GM23338 (cell line): ENCODE measurements around the gene NXN. TPM values are rescaled to one million over a fixed set of nuclear protein-coding genes. Genes with fewer than 3 reads are reported as not detected.

Experiments used
- ATAC-seq: fragments of 200-7000 bp; cut with Tn5 transposase; 3 replicates; pipeline ENCODE4 v1.9.1; 2020
- DNase-seq: peaks from one replicate; pipeline ENCODE4 v3.0.0-alpha.2; 2015; ENCODE audit warnings: low spot score
- H2AFZ ChIP-seq: fragments of 200-600 bp; sonication (generic); 2 replicates; pipeline ENCODE4 v1.8.0; 2016; ENCODE audit warnings: antibody characterized with exemption, mild to moderate bottlenecking, moderate library complexity
- H3F3A ChIP-seq: fragments of 200-600 bp; sonication (generic); replicated peaks from 2 replicates; pipeline ENCODE4 v1.8.0; 2017; ENCODE audit warnings: antibody characterized with exemption, mixed run types, low read depth
- H3K27ac ChIP-seq: fragments of 200-600 bp; sonication (generic); 2 replicates; pipeline ENCODE4 v1.6.1; 2016; ENCODE audit warnings: low read depth
- H3K27me3 ChIP-seq: fragments of 200-600 bp; sonication (generic); 2 replicates; pipeline ENCODE4 v1.8.0; 2016; ENCODE audit warnings: mild to moderate bottlenecking, mixed run types, moderate library complexity; ENCODE audit not compliant: insufficient read depth
- H3K36me3 ChIP-seq: fragments of 200-600 bp; sonication (generic); 2 replicates; pipeline ENCODE4 v1.8.0; 2016; ENCODE audit warnings: mild to moderate bottlenecking; ENCODE audit not compliant: insufficient read depth
- H3K4me1 ChIP-seq: fragments of 200-600 bp; sonication (generic); 2 replicates; pipeline ENCODE4 v1.8.0; 2016; ENCODE audit warnings: mild to moderate bottlenecking, moderate library complexity; ENCODE audit not compliant: insufficient read depth
- H3K4me2 ChIP-seq: fragments of 200-600 bp; sonication (generic); 2 replicates; pipeline ENCODE4 v1.7.1; 2017; ENCODE audit warnings: mixed run types
- H3K4me3 ChIP-seq: fragments of 200-600 bp; sonication (generic); 2 replicates; pipeline ENCODE4 v1.6.1; 2016; ENCODE audit warnings: mixed run types
- H3K79me2 ChIP-seq: fragments of 200-600 bp; sonication (generic); replicated peaks from 2 replicates; pipeline ENCODE4 v1.8.0; 2017; ENCODE audit warnings: mild to moderate bottlenecking; ENCODE audit not compliant: insufficient read depth
- H3K9me2 ChIP-seq: fragments of 200-600 bp; sonication (generic); 2 replicates; pipeline ENCODE4 v1.8.0; 2017; ENCODE audit not compliant: insufficient read depth
- H4K20me1 ChIP-seq: fragments of 200-600 bp; sonication (generic); replicated peaks from 2 replicates; pipeline ENCODE4 v1.8.0; 2017; ENCODE audit warnings: mild to moderate bottlenecking; ENCODE audit not compliant: insufficient read depth
- H3K27ac Mint-ChIP-seq: 2 replicates; pipeline ENCODE4 v1.8.0; 2020; ENCODE audit warnings: inconsistent platforms, mild to moderate bottlenecking, moderate library complexity, mixed read lengths
- H3K27me3 Mint-ChIP-seq: 3 replicates; pipeline ENCODE4 v1.8.0; 2022; ENCODE audit warnings: low read depth, mild to moderate bottlenecking, moderate library complexity, mixed read lengths, inconsistent platforms; ENCODE audit not compliant: insufficient read depth, poor library complexity
- H3K36me3 Mint-ChIP-seq: 3 replicates; pipeline ENCODE4 v1.8.0; 2021; ENCODE audit warnings: low read depth, mild to moderate bottlenecking, inconsistent platforms, moderate library complexity, mixed read lengths
- H3K4me1 Mint-ChIP-seq: 3 replicates; pipeline ENCODE4 v1.8.0; 2020; ENCODE audit warnings: mild to moderate bottlenecking, inconsistent platforms, mixed read lengths
- H3K4me3 Mint-ChIP-seq: 3 replicates; pipeline ENCODE4 v1.8.0; 2021; ENCODE audit warnings: moderate library complexity, mild to moderate bottlenecking, inconsistent platforms, mixed read lengths
- H3K9me3 Mint-ChIP-seq: 3 replicates; pipeline ENCODE4 v1.8.0; 2020; ENCODE audit warnings: moderate library complexity, mild to moderate bottlenecking, inconsistent platforms, mixed read lengths
- CREB1 ChIP-seq: fragments of 250-450 bp; sonication (Bioruptor Pico); IDR thresholded peaks from 2 replicates; pipeline ENCODE4 v1.5.0; 2020; ENCODE audit warnings: low read depth, mild to moderate bottlenecking, moderate library complexity
- CTCF ChIP-seq, 2 experiments: fragments of 200-600 bp in 1 of 2; sonication (generic) in 1 of 2; conservative IDR thresholded peaks; 2 replicates each; pipeline versions ENCODE4 v1.5.1 to v1.6.1; 2016 to 2017; ENCODE audit warnings: antibody characterized with exemption in 2 of 2, low read depth in 2 of 2, mild to moderate bottlenecking in 2 of 2, moderate library complexity in 1 of 2
- ETS1 ChIP-seq: IDR thresholded peaks from 2 replicates; pipeline ENCODE4 v1.6.1; 2016; ENCODE audit warnings: antibody characterized with exemption
- EZH2 ChIP-seq: fragments of 200-600 bp; sonication (generic); IDR thresholded peaks from one replicate; pipeline ENCODE4 v1.8.0; 2017; ENCODE audit warnings: antibody characterized with exemption, mild to moderate bottlenecking, low read depth; ENCODE audit not compliant: unreplicated experiment
- JUNB ChIP-seq: IDR thresholded peaks from one replicate; pipeline ENCODE4 v1.6.1; 2016; ENCODE audit warnings: antibody characterized with exemption; ENCODE audit not compliant: unreplicated experiment
- NANOG ChIP-seq: IDR thresholded peaks from 2 replicates; pipeline ENCODE4 v1.6.1; 2016; ENCODE audit warnings: antibody characterized with exemption, borderline replicate concordance
- POLR2AphosphoS5 ChIP-seq: IDR thresholded peaks from 2 replicates; pipeline ENCODE4 v1.6.1; 2016; ENCODE audit warnings: antibody characterized with exemption, low read depth
- REST ChIP-seq: IDR thresholded peaks from one replicate; pipeline ENCODE4 v1.6.1; 2018; ENCODE audit warnings: antibody characterized with exemption; ENCODE audit not compliant: unreplicated experiment
- STAT1 ChIP-seq: IDR thresholded peaks from one replicate; pipeline ENCODE4 v1.6.1; 2016; ENCODE audit warnings: antibody characterized with exemption; ENCODE audit not compliant: unreplicated experiment
- ZNF114 ChIP-seq: fragments of 250-450 bp; sonication (Bioruptor Pico); IDR thresholded peaks from 2 replicates; pipeline ENCODE4 v1.5.0; 2020; ENCODE audit warnings: mild to moderate bottlenecking, moderate library complexity
- ZNF331 ChIP-seq: fragments of 250-450 bp; sonication (Bioruptor Pico); IDR thresholded peaks from 2 replicates; pipeline ENCODE4 v1.5.0; 2020; ENCODE audit warnings: low read depth, mild to moderate bottlenecking, moderate library complexity
- ZNF462 ChIP-seq: fragments of 250-450 bp; sonication (Bioruptor Pico); IDR thresholded peaks from 2 replicates; pipeline ENCODE4 v1.5.0; 2020; ENCODE audit warnings: mild to moderate bottlenecking, moderate library complexity
- polyA plus RNA-seq: library from polyadenylated mRNA; unstranded; fragments of >200 nt; fragmentation: Nextera tagmentation; extraction: Ambion mirVana; gene quantifications from 2 replicates; pipeline ENCODE4 v1.2.1, GENCODE V29; 2016
- total RNA-seq: library from RNA; depleted of rRNA; stranded (reverse); fragments of >200 nt; shearing (Covaris generic); gene quantifications from 2 replicates; pipeline ENCODE4 v1.2.3, GENCODE V29; 2014

The NXN gene
- total and polyA plus RNA-seq, 2 experiments from 2014 or later: 31.8 to 105 TPM

GRCh38 chr17:1003633-1003971 lies 24.0 kb upstream of the NXN start (continued):
- no peak for TF ChIP-seq ZNF462 (CRISPR knock-in tag)

- Mint-ChIP-seq H3K27me3 (peaks cover 9% of the 10 kb centered on the region), H3K4me3 (no peak overlapping the region), H3K9me3 (no peaks in the 10 kb centered on the region; the same call in 2 of the 3 replicates), H3K36me3 (peaks cover 47% of the 10 kb centered on the region), H3K4me1 (peaks cover 20% of the 10 kb centered on the region), H3K27ac (no peak overlapping the region; the same call in 1 of the 2 replicates)
- Histone ChIP-seq H3K27ac (no peak overlapping the region), H3K4me3 (no peak overlapping the region), H3K4me2 (no peak overlapping the region), H3K4me1 (peaks cover 3% of the 10 kb centered on the region; the same call in 1 of the 2 replicates), H2AFZ (no peak overlapping the region), H4K20me1 (peaks cover 19% of the 10 kb centered on the region), H3K9me2 (no peaks in the 10 kb centered on the region), H3K36me3 (peaks cover 23% of the 10 kb centered on the region; the same call in 1 of the 2 replicates), H3K79me2 (peaks cover 9% of the 10 kb centered on the region), H3K27me3 (no peaks in the 10 kb centered on the region), H3F3A (peaks cover 16% of the 10 kb centered on the region)
- DNase-seq: no peak
- no peak for ATAC-seq
- no peak for TF ChIP-seq REST
- TF ChIP-seq NANOG: no peak
- TF ChIP-seq POLR2AphosphoS5: no peak
- no peak for TF ChIP-seq CTCF (conservative IDR thresholded peaks at IDR 0.05; ENCODE audit: low read depth in 2 of 2)
- no peak for TF ChIP-seq STAT1
- no peak for TF ChIP-seq EZH2
- TF ChIP-seq ZNF331: no peak
- no peak for TF ChIP-seq ZNF114 (CRISPR knock-in tag)
- no peak for TF ChIP-seq CREB1 (CRISPR knock-in tag)
- no peak for TF ChIP-seq JUNB
- TF ChIP-seq ETS1: no peak
Measured at GRCh38 chr17:1002771-1003555, 23.4 kb upstream of the NXN start.
